ENCODE measurements around the gene SDC3. TPM values are rescaled to one million over a fixed set of nuclear protein-coding genes. Genes with fewer than 3 reads are reported as not detected.

SDC3 gene
- total and polyA plus RNA-seq, 2 of the 8 experiments (the other 6 are each of a cell fraction or from before 2014, with no cell fraction given): 7.0 to 27.0 TPM

- POLR2A ChIA-PET (ENCODE audit: partially characterized antibody): interaction anchor here (1.0 to 1.2 kb wide), 2 partner anchors 131 to 201 kb away, joined by 3 read pairs; no protein-coding TSS in a partner anchor
Observed at GRCh38 chr1:30933874-30934252, 25.3 kb upstream of the SDC3 start.

More at GRCh38 chr1:30933874-30934252, 25.3 kb upstream of the SDC3 start:
- H3K14ac ChIP-seq (ENCODE audit: insufficient read length): no peak overlapping the region
- no peaks in the 10 kb centered on the region for H3K9me3 ChIP-seq (ENCODE audit: insufficient read depth in 2 of 2, low read depth in 1 of 2, low read length in 1 of 2)
- H3K9ac ChIP-seq (replicated peaks in 1 of 4; ENCODE audit: extremely low read depth in 1 of 4, low read depth in 3 of 4, low read length in 3 of 4): no peak overlapping the region
- peaks cover 13 to 55% (median 34%) of the 10 kb centered on the region in 4 experiments; a peak in 7 of 8 replicates for H3K36me3 ChIP-seq (ENCODE audit: control insufficient read depth in 2 of 4, insufficient read depth in 4 of 4, low read length in 3 of 4)
- H4K5ac ChIP-seq (ENCODE audit: insufficient read length, low read depth, low read length): no peak overlapping the region
- H3K23me2 ChIP-seq (ENCODE audit: low read depth, low read length): no peaks in the 10 kb centered on the region
- H2BK120ac ChIP-seq (replicated peaks; ENCODE audit: low read depth, low read length): no peak overlapping the region
- H3K23ac ChIP-seq (ENCODE audit: insufficient read length): no peak overlapping the region
- no peak overlapping the region for H4K8ac ChIP-seq (ENCODE audit: extremely low read depth, insufficient read depth, low read length)
- H3K27ac ChIP-seq (ENCODE audit: low read depth, low read length): no peak overlapping the region
- no peaks in the 10 kb centered on the region for H3K79me1 ChIP-seq (ENCODE audit: low read depth, low read length)
- H2BK20ac ChIP-seq (ENCODE audit: low read length): no peak overlapping the region
- H2AK5ac ChIP-seq (ENCODE audit: low read depth, low read length): no peak overlapping the region
- H3K18ac ChIP-seq (ENCODE audit: extremely low read depth, low read length): no peak overlapping the region
- H2BK15ac ChIP-seq (ENCODE audit: low read length): no peak overlapping the region
- no peaks in the 10 kb centered on the region for H3K27me3 ChIP-seq (replicated peaks in 1 of 4; ENCODE audit: control insufficient read depth in 3 of 4, extremely low read depth in 1 of 4, insufficient read depth in 3 of 4, low read length in 3 of 4)
- WGBS, 2 experiments (ENCODE audit: extremely low coverage in 1 of 2, insufficient coverage in 1 of 2, insufficient read length in 1 of 2, insufficient replicate concordance in 2 of 2, low coverage in 1 of 2, low lambda C conversion rate in 2 of 2, missing lambda C conversion rate in 1 of 2): 87% methylated on average over 4 of the region's 4 CpGs; no CpG with 5 or more reads in 1 of the 2 experiments
- no peak overlapping the region for H2AFZ ChIP-seq (ENCODE audit: low read length)
- TF ChIP-seq JUN (IDR thresholded peaks at IDR 0.05; ENCODE audit: low read depth, low read length) (no peak), POLR2A (IDR thresholded peaks at IDR 0.05; ENCODE audit: control extremely low read depth in 1 of 2, low read depth in 2 of 2, low read length in 2 of 2) (0 out of 3 replicates have a peak, but pooled peaks of 1 of the 2 experiments have one; percentile 39), POLR2AphosphoS5 (IDR thresholded peaks at IDR 0.05; ENCODE audit: low read depth, low read length) (peak; percentile 69; the same call in 1 of the 2 replicates)
- H3K4me3 ChIP-seq (ENCODE audit: extremely low read depth in 1 of 4, insufficient read depth in 2 of 4, low read depth in 3 of 4, low read length in 4 of 4): no peak overlapping the region
- no peaks in the 10 kb centered on the region for H3K4me1 ChIP-seq (replicated peaks in 1 of 4; ENCODE audit: control insufficient read depth in 3 of 4, insufficient read depth in 4 of 4, low read length in 3 of 4)
- H3K4me2 ChIP-seq (ENCODE audit: insufficient read depth in 1 of 2, low read depth in 2 of 2, low read length in 2 of 2): no peak overlapping the region
- FAIRE-seq (no peak), DNase-seq (ENCODE audit: low read depth in 1 of 2, low spot score in 2 of 2) (no peak)
- no peak overlapping the region for H4K91ac ChIP-seq (replicated peaks; ENCODE audit: insufficient read length, low read length)
- H4K20me1 ChIP-seq (replicated peaks in 1 of 2; ENCODE audit: control insufficient read depth in 1 of 2, insufficient read depth in 2 of 2, low read length in 2 of 2): peaks cover 4 to 9% of the 10 kb centered on the region in 2 experiments
- CTCF ChIA-PET (ENCODE audit: partially characterized antibody): interaction anchor here (0.5 to 27.2 kb wide), 5 partner anchors 20 to 1826 kb away, joined by 3 to 1519 read pairs (median 4); no protein-coding TSS in a partner anchor
- H3K4ac ChIP-seq (replicated peaks; ENCODE audit: insufficient read length, low read depth, low read length): no peak overlapping the region
- no peak overlapping the region for H2BK5ac ChIP-seq (ENCODE audit: low read depth, low read length)
- no peaks in the 10 kb centered on the region for H3K79me2 ChIP-seq (ENCODE audit: control insufficient read depth in 1 of 2, insufficient read depth in 2 of 2, low read length in 2 of 2)
- no peak overlapping the region for H3K56ac ChIP-seq (replicated peaks; ENCODE audit: insufficient read length, low read depth, low read length)
- no peak overlapping the region for H2BK12ac ChIP-seq (ENCODE audit: low read depth, low read length)
